WTC11 (cell line): ENCODE data around the gene CDH2.

ENCODE experiments used
- ATF3 ChIP-seq: sonication (generic); formaldehyde crosslinking; conservative IDR thresholded peaks from 2 replicates; pipeline ENCODE4 v1.8.1; 2022; ENCODE audit warnings: mild to moderate bottlenecking, missing genetic modification reagents
- CTCF ChIP-seq: fragments of 200-600 bp; IDR thresholded peaks from 2 replicates; pipeline ENCODE4 v1.8.0; 2022; ENCODE audit warnings: antibody characterized with exemption
- ELF4 ChIP-seq: sonication (generic); formaldehyde crosslinking; IDR thresholded peaks from 2 replicates; pipeline ENCODE4 v1.8.1; 2022; ENCODE audit warnings: low read depth, mild to moderate bottlenecking, moderate library complexity, missing genetic modification reagents
- FOXP4 ChIP-seq: sonication (generic); formaldehyde crosslinking; IDR thresholded peaks from 2 replicates; pipeline ENCODE4 v1.8.0; 2022; ENCODE audit warnings: mild to moderate bottlenecking, missing genetic modification reagents
- MAX ChIP-seq: sonication (generic); formaldehyde crosslinking; IDR thresholded peaks from 2 replicates; pipeline ENCODE4 v1.8.0; 2022; ENCODE audit warnings: mild to moderate bottlenecking, missing genetic modification reagents
- NFYB ChIP-seq: sonication (generic); formaldehyde crosslinking; conservative IDR thresholded peaks from 2 replicates; pipeline ENCODE4 v1.8.0; 2022; ENCODE audit warnings: low read depth, missing genetic modification reagents
- SOX15 ChIP-seq: fragments of 250-450 bp; sonication (Bioruptor Pico); IDR thresholded peaks from 2 replicates; pipeline ENCODE4 v1.9.0; 2021; ENCODE audit warnings: mild to moderate bottlenecking
- SP1 ChIP-seq: sonication (generic); formaldehyde crosslinking; conservative IDR thresholded peaks from 2 replicates; pipeline ENCODE4 v1.8.1; 2022; ENCODE audit warnings: missing genetic modification reagents
- TEAD1 ChIP-seq: sonication (generic); formaldehyde crosslinking; IDR thresholded peaks from 2 replicates; pipeline ENCODE4 v1.8.0; 2022; ENCODE audit warnings: mild to moderate bottlenecking, missing genetic modification reagents
- USF2 ChIP-seq: sonication (generic); formaldehyde crosslinking; IDR thresholded peaks from 2 replicates; pipeline ENCODE4 v1.8.1; 2023; ENCODE audit warnings: mild to moderate bottlenecking, missing genetic modification reagents, moderate library complexity
- ZNF671 ChIP-seq: fragments of 250-450 bp; sonication (Bioruptor Pico); IDR thresholded peaks from 2 replicates; pipeline ENCODE4 v1.8.0; 2021; ENCODE audit warnings: mild to moderate bottlenecking

- no peak for TF ChIP-seq SOX15
- TF ChIP-seq CTCF = peak; percentile 49
- no peak for TF ChIP-seq TEAD1 (CRISPR knock-in tag)
- no peak for TF ChIP-seq ATF3 (CRISPR knock-in tag)
- TF ChIP-seq MAX = no peak
- TF ChIP-seq ZNF671 = no peak
- TF ChIP-seq ELF4 (CRISPR knock-in tag) = no peak
- TF ChIP-seq SP1 (CRISPR knock-in tag) = no peak
- TF ChIP-seq FOXP4 (CRISPR knock-in tag) = no peak
- no peak for TF ChIP-seq NFYB
- TF ChIP-seq USF2 (CRISPR knock-in tag) = no peak
These were observed 12.7 kb upstream of the CDH2 start for GRCh38 chr18:28189400-28190239.
